HL-60 (cell line): ENCODE measurements around the gene MUC21.

Source experiments
- DNase-seq, 2 experiments: peaks; one replicate each; pipeline ENCODE4 v3.0.0-alpha.2; 2010 to 2020; ENCODE audit warnings: low read depth in 1 of 2, low spot score in 1 of 2
- H3K27ac ChIP-seq: fragments of 250-450 bp; sonication (Bioruptor Pico); replicated peaks from 2 replicates; pipeline ENCODE4 v1.5.1; 2020; ENCODE audit warnings: mild to moderate bottlenecking, moderate library complexity
- H3K27me3 ChIP-seq: fragments of 250-450 bp; sonication (Bioruptor Pico); 2 replicates; pipeline ENCODE4 v1.5.1; 2021; ENCODE audit warnings: mild to moderate bottlenecking, moderate library complexity; ENCODE audit not compliant: insufficient read depth, poor library complexity, severe bottlenecking
- H3K4me3 ChIP-seq: replicated peaks from 2 replicates; pipeline ENCODE4 v1.5.1; 2011; ENCODE audit warnings: mild to moderate bottlenecking, control low read depth, low read length; ENCODE audit not compliant: insufficient read depth
- CTCF ChIP-seq: IDR thresholded peaks from one replicate; pipeline ENCODE4 v1.5.1; 2011; ENCODE audit warnings: low read length, control low read depth, inconsistent platforms; ENCODE audit not compliant: insufficient read depth
- GABPA ChIP-seq: IDR thresholded peaks from 2 replicates; pipeline ENCODE4 v1.6.1; 2012; ENCODE audit warnings: low read depth
- POLR2AphosphoS5 ChIP-seq: IDR thresholded peaks from 2 replicates; pipeline ENCODE4 v1.6.1; 2012; ENCODE audit warnings: low read depth
- REST ChIP-seq: IDR thresholded peaks from 2 replicates; pipeline ENCODE4 v1.6.1; 2012; ENCODE audit warnings: low read depth; ENCODE audit not compliant: insufficient replicate concordance
- SPI1 ChIP-seq: IDR thresholded peaks from 2 replicates; pipeline ENCODE4 v1.6.1; 2012; ENCODE audit warnings: low read depth, mild to moderate bottlenecking, borderline replicate concordance

Gene MUC21

GRCh38 chr6:31035862-31036497 is 52.5 kb downstream of the MUC21 start:
- H3K4me3 ChIP-seq, result no peak overlapping the region
- no peak overlapping the region for H3K27ac ChIP-seq
- peaks cover 7% of the 10 kb centered on the region for H3K27me3 ChIP-seq
- no peak for DNase-seq
- no peak for TF ChIP-seq SPI1
- no peak for TF ChIP-seq REST

GRCh38 chr6:31037169-31037568 is 53.7 kb downstream of the MUC21 start:
- DNase-seq, result no peak
- Histone ChIP-seq H3K27me3 (peaks cover 8% of the 10 kb centered on the region), H3K4me3 (no peak overlapping the region), H3K27ac (no peak overlapping the region)
- TF ChIP-seq REST, result no peak
- TF ChIP-seq SPI1, result no peak
- no peak for TF ChIP-seq CTCF
- no peak for TF ChIP-seq POLR2AphosphoS5
- TF ChIP-seq GABPA, result no peak

- DNase-seq, result no peak
- no peak overlapping the region for H3K4me3 ChIP-seq
- TF ChIP-seq POLR2AphosphoS5 (no peak), REST (no peak), CTCF (no peak), SPI1 (no peak), GABPA (no peak)
- H3K27ac ChIP-seq, result no peak overlapping the region
- H3K27me3 ChIP-seq, result peaks cover 8% of the 10 kb centered on the region
These were observed 54.2 kb downstream of the MUC21 start for GRCh38 chr6:31037682-31038081.
